ENCODE data around the gene ZNF544.

ZNF544 gene

GRCh38 chr19:58228585-58229254, at the start of gene ZNF544:
Gene ZNF544 (plus strand): TSS chr19:58228914. CDS start chr19:58244024, 15,110 bp downstream.
- DNase-seq: peak; percentile 65

GRCh38 chr19:58181902-58182576, 46.7 kb upstream of the ZNF544 start:
- DNase-seq: peak; percentile 57

GRCh38 chr19:58182577-58182988, 46.1 kb upstream of the ZNF544 start:
- DNase-seq: peak; percentile 77

- peak; percentile 94 for DNase-seq
Observed at GRCh38 chr19:58182989-58183816, 45.5 kb upstream of the ZNF544 start, which contains the start of gene ZNF274. Gene ZNF274 (plus strand): TSS chr19:58183061. CDS start chr19:58183966, 905 bp downstream.

- DNase-seq: no peak
Observed at GRCh38 chr19:58183817-58184215, 44.9 kb upstream of the ZNF544 start.

GRCh38 chr19:58196901-58197616, 31.7 kb upstream of the ZNF544 start:
- DNase-seq: no peak

GRCh38 chr19:58203814-58204475, 24.8 kb upstream of the ZNF544 start:
- no peak for DNase-seq

GRCh38 chr19:58204566-58204965, 24.1 kb upstream of the ZNF544 start:
- no peak for DNase-seq

GRCh38 chr19:58209577-58209976, 19.1 kb upstream of the ZNF544 start:
- no peak for DNase-seq

- DNase-seq: no peak
Observed at GRCh38 chr19:58212336-58213074, 16.2 kb upstream of the ZNF544 start.

- no peak for DNase-seq
Observed at GRCh38 chr19:58213075-58213369, 15.7 kb upstream of the ZNF544 start.

- DNase-seq: no peak
Observed at GRCh38 chr19:58217069-58217481, 11.6 kb upstream of the ZNF544 start.

GRCh38 chr19:58217607-58218391, 10.9 kb upstream of the ZNF544 start:
- no peak for DNase-seq

- DNase-seq: no peak
Observed at GRCh38 chr19:58218899-58219298, 9.8 kb upstream of the ZNF544 start.

- DNase-seq: no peak
Observed at GRCh38 chr19:58227964-58228584, 640 bp upstream of the ZNF544 start.

- peak; percentile 10 for DNase-seq
Observed at GRCh38 chr19:58229255-58229639, 533 bp downstream of the ZNF544 start.

GRCh38 chr19:58237324-58237723, 8.6 kb downstream of the ZNF544 start:
- DNase-seq: no peak

GRCh38 chr19:58243351-58243750, 14.6 kb downstream of the ZNF544 start:
- no peak for DNase-seq

GRCh38 chr19:58248886-58249285, 20.2 kb downstream of the ZNF544 start:
- DNase-seq: no peak

- DNase-seq: no peak
Observed at GRCh38 chr19:58252102-58252685, 23.5 kb downstream of the ZNF544 start.

All from stimulated activated CD4-positive, alpha-beta T cell treated with anti-CD3 and anti-CD28 coated beads, Interleukin-12 subunit alpha, Interleukin-12 subunit beta, amount 100 ng/mL, for 4 hours (primary cell).